ENCODE data around the gene ASXL1.

DNA sequence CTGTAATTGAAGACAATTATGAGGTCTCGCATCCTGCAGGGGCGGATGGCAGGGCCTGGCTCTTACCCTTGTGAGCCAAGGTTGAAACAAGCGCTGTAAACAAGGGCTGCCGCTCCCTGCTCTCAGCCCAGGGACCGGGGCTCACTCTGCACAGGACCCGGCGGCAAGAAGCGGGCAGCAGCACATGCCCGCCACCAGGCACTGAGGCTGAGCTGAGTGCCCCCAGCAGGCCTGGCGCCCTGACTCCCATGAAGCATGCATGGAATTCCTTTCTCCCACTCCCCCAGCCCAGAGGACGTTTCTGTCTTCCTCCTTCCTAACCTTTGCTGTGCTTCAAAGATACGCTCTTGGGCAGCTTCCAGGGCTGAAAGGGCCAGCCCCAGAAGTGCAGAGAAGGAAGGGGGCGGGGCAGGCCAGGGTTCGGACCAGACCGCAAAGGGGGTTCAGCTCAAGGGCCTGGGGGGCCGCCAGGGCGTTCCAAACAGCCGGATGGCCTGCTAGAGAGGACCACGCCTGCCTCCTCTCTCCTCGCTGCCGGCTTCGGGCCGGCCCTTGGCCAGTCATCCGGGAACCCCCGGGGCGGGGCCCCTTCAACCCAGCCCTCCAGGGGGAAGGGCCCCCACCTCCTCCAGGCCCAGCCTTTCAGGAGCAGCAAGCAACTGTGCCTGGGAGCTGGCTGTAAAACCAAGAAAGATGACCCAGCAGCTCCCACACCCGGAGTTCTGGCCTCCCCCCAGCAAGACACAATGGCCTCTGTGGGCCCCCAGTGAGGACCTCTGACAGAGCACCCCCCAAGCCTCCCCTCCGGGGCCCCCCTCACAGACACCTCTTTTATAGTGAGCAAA is 117.1 kb downstream of the ASXL1 start:
- TF ChIP-seq POLR2A (IDR thresholded peaks at IDR 0.05; ENCODE audit: low read depth, low read length) = no peak
- TF ChIP-seq TAF1 (IDR thresholded peaks at IDR 0.05; ENCODE audit: borderline replicate concordance, low read depth, low read length) = no peak
